Esophagus muscularis mucosa (tissue), 4 donors: ENCODE measurements around the gene DKKL1. TPM values are rescaled to one million over a fixed set of nuclear protein-coding genes. Genes with fewer than 3 reads are reported as not detected.
A peak's percentile ranks its signal among the peaks of the same experiment; 100 is the strongest.
"Not testable (repeated sequence)": the region's sequence is repeated elsewhere in the genome, so short reads cannot be mapped to it uniquely, and the experiment has no call there.

ENCODE experiments used
- DNase-seq: peaks from one replicate; pipeline ENCODE4 v3.0.0-alpha.2; 2017; ENCODE audit errors: extremely low spot score
- H3K27ac ChIP-seq, 4 donors: fragments of 200-600 bp; sonication (generic); replicated peaks in 1 of 4; 1 replicate in 3 of 4; 2 replicates in 1 of 4; pipeline ENCODE4 v1.5.1; 2016 to 2019; ENCODE audit warnings: mild to moderate bottlenecking in 1 of 4
- H3K27me3 ChIP-seq, 4 donors: fragments of 200-600 bp; sonication (generic); one replicate each; pipeline versions ENCODE4 v1.5.1 to v1.6.0; 2016 to 2019
- H3K36me3 ChIP-seq, 4 donors: fragments of 200-600 bp; sonication (generic); one replicate each; pipeline ENCODE4 v1.5.1; 2016 to 2019
- H3K4me1 ChIP-seq, 4 donors: fragments of 200-600 bp; sonication (generic); one replicate each; pipeline ENCODE4 v1.5.1; 2016 to 2019
- H3K4me3 ChIP-seq, 4 donors: fragments of 200-600 bp; sonication (generic); 1 replicate in 2 of 4; 2 replicates in 2 of 4; pipeline ENCODE4 v1.5.1; 2016 to 2019; ENCODE audit warnings: mild to moderate bottlenecking in 4 of 4, moderate library complexity in 1 of 4
- H3K9me3 ChIP-seq, 4 donors: fragments of 200-600 bp; sonication (generic); 1 replicate in 3 of 4; 2 replicates in 1 of 4; pipeline ENCODE4 v1.5.1; 2016 to 2019
- EP300 ChIP-seq: sonication (generic); formaldehyde crosslinking; IDR thresholded peaks from one replicate; pipeline ENCODE4 v1.6.1; 2017; ENCODE audit warnings: antibody characterized with exemption
- POLR2A ChIP-seq: fragments of 450-650 bp; IDR thresholded peaks from one replicate; pipeline ENCODE4 v1.6.1; 2017; ENCODE audit warnings: antibody characterized with exemption, moderate library complexity, mild to moderate bottlenecking, low read depth
- POLR2AphosphoS5 ChIP-seq, 2 donors: sonication (generic); formaldehyde crosslinking; IDR thresholded peaks; one replicate each; pipeline ENCODE4 v1.6.1; 2017; ENCODE audit warnings: antibody characterized with exemption in 2 of 2
- WGBS: methylation state at CpG from one replicate; pipeline ENCODE4 v1.1.5; 2018; 5-methylcytosine and 5-hydroxymethylcytosine counted together
- intact Hi-C: fragments of 100-400 bp; cut with DNase I; formaldehyde crosslinking; loops from one replicate; pipeline ENCODE4 v1.15.1; 2023
- total RNA-seq, 4 donors: library from RNA; depleted of rRNA; stranded (reverse); fragments of >200 nt; gene quantifications; one replicate each; pipeline versions ENCODE4 v1.1.0 to v1.2.1, GENCODE V29; 2016
- TF ChIP-seq, protein P1 (sequence below), 3 experiments: fragments of 200-600 bp in 2 of 3; fragments of 450-650 bp in 1 of 3; sonication (generic) in 2 of 3; IDR thresholded peaks; one replicate each; pipeline ENCODE4 v1.5.1; 2017 to 2019; ENCODE audit warnings: antibody characterized with exemption in 3 of 3, mild to moderate bottlenecking in 2 of 3, moderate library complexity in 1 of 3

The DKKL1 gene
- total RNA-seq, 4 donors from 2014 or later: 0.40 to 0.83 (median 0.83) TPM; not detected in 1

DNA sequence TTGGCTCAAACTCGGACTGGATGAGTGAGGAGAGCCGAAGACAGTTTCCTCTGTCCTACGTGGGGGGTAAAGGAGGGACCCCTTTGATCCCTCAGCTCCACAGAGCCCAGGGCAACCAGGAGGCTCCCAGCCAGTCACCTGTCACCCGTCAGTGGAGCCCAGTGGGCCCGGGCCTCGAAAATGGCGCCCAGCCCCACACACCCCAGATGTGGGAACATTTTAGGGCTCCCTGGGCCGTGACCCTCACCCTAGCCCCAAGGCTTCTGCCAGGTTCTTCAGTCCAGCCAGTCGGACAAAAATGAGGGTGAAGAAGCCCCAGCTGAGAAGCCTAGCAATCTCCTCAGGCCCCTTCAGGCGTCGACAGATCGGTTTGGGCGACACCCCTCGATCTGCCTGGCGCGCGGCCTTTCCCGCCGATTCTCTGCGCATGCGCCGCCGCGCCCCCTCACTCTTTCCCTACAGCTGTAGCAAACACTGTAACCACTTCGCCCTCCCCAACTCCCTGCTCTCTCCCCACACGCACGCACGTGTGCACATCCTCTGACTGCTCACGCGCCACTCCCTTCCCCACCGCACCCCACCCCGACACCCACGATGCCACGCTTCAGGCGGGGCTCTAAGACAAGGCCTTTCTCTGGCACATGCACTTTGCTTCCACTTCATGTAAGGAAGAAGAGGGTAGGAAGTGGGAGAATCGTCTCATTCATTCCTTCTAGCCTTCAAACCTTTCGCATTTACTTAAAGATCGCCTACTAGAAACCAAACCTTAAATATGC lies 38.7 kb upstream of the DKKL1 start, which contains the start of gene SLC6A16:
Gene SLC6A16, minus strand, starts transcription at position 391 of the 776 bp plus-strand sequence. CDS start 13,844 bp downstream, outside the sequence.
- WGBS: 93% methylated on average over 32 of the region's 38 CpGs
- Histone ChIP-seq H3K36me3 (peaks cover 0 to 9% (median 0%) of the 10 kb centered on the region in 4 donors), H3K4me3 (no peak within 1 kb of the TSS), H3K9me3 (peaks cover 0 to 5% (median 0%) of the 10 kb centered on the region in 4 donors), H3K27me3 (no peaks in the 10 kb centered on the region), H3K4me1 (no peaks in the 10 kb centered on the region), H3K27ac (no peak within 1 kb of the TSS)
- TF ChIP-seq POLR2AphosphoS5 (IDR thresholded peaks at IDR 0.05): no peak
- TF ChIP-seq EP300: no peak
- no peak for TF ChIP-seq POLR2A
- TF ChIP-seq, protein P1, sequence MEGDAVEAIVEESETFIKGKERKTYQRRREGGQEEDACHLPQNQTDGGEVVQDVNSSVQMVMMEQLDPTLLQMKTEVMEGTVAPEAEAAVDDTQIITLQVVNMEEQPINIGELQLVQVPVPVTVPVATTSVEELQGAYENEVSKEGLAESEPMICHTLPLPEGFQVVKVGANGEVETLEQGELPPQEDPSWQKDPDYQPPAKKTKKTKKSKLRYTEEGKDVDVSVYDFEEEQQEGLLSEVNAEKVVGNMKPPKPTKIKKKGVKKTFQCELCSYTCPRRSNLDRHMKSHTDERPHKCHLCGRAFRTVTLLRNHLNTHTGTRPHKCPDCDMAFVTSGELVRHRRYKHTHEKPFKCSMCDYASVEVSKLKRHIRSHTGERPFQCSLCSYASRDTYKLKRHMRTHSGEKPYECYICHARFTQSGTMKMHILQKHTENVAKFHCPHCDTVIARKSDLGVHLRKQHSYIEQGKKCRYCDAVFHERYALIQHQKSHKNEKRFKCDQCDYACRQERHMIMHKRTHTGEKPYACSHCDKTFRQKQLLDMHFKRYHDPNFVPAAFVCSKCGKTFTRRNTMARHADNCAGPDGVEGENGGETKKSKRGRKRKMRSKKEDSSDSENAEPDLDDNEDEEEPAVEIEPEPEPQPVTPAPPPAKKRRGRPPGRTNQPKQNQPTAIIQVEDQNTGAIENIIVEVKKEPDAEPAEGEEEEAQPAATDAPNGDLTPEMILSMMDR (IDR thresholded peaks at IDR 0.05): no peak
- DNase-seq: peak; percentile 34
- intact Hi-C loops: loop anchor here (10.0 kb wide), 2 partner anchors 60 to 100 kb away; no protein-coding TSS in a partner anchor

DNA sequence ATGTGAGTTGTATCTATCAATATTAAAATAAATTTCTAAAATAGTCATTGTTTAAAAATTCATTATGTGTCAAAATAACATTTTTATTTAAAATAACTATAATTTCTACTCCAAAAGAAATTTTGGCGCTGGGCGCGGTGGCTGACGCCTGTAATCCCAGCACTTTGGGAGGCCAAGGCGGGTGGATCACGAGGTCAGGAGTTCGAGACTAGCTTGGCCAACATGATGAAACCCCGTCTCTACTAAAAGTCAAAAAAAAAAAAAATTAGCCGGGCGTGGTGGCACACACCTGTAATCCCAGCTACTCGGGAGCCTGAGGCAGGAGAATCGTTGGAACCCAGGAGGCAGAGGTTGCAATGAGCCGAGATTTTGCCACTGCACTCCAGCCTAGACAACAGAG lies 37.9 kb upstream of the DKKL1 start:
- peak; percentile 47 for DNase-seq
- not testable (repeated sequence) for H3K4me1 ChIP-seq, H3K9me3 ChIP-seq, H3K4me3 ChIP-seq, H3K27ac ChIP-seq, H3K27me3 ChIP-seq
- peaks cover 0 to 16% (median 0%) of the 10 kb centered on the region in 4 donors for H3K36me3 ChIP-seq
- WGBS: 94% methylated on average over 13 of the region's 13 CpGs
- intact Hi-C loops: loop anchor here (10.0 kb wide), 2 partner anchors 61 to 101 kb away; no protein-coding TSS in a partner anchor

DNA sequence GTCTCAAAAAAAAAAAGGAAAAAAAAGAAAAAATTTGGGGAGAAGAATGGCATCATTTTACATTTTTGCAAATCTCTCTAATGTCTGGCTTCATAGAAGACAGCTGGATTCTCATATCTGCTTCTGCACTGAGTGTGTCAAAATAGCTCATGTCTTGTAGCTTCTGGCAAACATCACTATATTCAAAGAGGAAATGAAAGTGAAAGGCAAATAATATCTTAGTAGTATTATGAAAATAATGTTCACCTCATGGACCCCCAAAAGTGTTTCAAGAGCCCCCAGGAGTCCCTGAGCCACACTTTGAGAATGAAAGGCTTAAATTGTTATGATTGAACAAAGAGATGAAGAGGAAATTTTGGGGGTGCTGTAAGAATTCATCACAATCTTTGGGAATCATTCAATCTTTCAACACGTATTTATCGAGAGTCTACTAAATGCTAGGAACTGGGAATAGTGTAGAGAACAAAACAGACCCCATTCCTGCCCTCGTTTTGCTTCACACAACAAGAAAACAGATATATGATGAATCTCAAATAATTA lies 37.4 kb upstream of the DKKL1 start:
- H3K36me3 ChIP-seq: peaks cover 0 to 19% (median 0%) of the 10 kb centered on the region in 4 donors
- TF ChIP-seq POLR2AphosphoS5 (IDR thresholded peaks at IDR 0.05): no peak
- TF ChIP-seq POLR2A: no peak
- TF ChIP-seq, protein P1 (IDR thresholded peaks at IDR 0.05): no peak
- TF ChIP-seq EP300: no peak
- DNase-seq: peak; percentile 10
- intact Hi-C loops: loop anchor here (10.0 kb wide), 2 partner anchors 61 to 101 kb away; no protein-coding TSS in a partner anchor
- H3K9me3 ChIP-seq: no peaks in the 10 kb centered on the region
- no peak overlapping the region for H3K4me3 ChIP-seq
- 95% methylated on average over 3 of the region's 3 CpGs for WGBS
- no peaks in the 10 kb centered on the region for H3K27me3 ChIP-seq
- no peaks in the 10 kb centered on the region for H3K4me1 ChIP-seq
- H3K27ac ChIP-seq: no peak overlapping the region

DNA sequence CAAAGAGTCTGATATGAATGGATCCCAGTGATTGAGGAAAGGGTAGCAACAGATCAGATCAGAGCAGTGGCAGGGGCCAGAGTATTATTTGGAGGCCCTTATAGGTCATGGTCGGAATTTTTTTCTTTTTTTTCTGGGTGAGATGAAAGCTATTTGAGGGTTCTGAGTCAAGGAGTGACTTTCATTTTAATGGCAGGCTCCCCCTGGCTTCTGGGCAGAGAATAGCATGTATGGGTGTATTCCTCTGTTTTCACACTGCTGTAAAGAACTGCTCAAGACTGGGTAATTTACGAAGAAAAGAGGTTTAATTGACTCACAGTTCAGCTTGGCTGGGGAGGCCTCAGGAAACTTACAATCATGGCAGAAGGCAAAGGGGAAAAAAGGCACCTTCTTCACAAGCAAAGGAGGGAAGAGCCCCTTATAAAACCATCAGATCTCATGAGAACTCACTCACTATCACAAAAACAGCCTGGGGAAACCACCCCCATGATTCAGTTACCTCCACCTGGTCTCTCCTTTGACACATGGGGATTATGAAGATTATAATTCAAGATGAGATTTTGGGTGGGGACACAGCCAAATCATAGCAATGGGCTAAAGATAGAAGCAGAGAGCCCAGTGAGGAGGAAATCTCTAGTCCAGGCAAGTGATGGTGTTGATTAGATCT lies 35.7 kb upstream of the DKKL1 start:
- Histone ChIP-seq H3K9me3 (no peaks in the 10 kb centered on the region), H3K27me3 (no peaks in the 10 kb centered on the region), H3K4me1 (no peaks in the 10 kb centered on the region), H3K4me3 (no peak overlapping the region), H3K27ac (no peak overlapping the region), H3K36me3 (peaks cover 0 to 17% (median 0%) of the 10 kb centered on the region in 4 donors)
- TF ChIP-seq EP300: no peak
- TF ChIP-seq, protein P1 (IDR thresholded peaks at IDR 0.05): peak; percentile 56 to 73 (median 60)
- WGBS: 67% methylated on average over 2 of the region's 2 CpGs
- DNase-seq: peak; percentile 34
- intact Hi-C loops: loop anchor here (10.0 kb wide), 2 partner anchors 63 to 103 kb away; no protein-coding TSS in a partner anchor

DNA sequence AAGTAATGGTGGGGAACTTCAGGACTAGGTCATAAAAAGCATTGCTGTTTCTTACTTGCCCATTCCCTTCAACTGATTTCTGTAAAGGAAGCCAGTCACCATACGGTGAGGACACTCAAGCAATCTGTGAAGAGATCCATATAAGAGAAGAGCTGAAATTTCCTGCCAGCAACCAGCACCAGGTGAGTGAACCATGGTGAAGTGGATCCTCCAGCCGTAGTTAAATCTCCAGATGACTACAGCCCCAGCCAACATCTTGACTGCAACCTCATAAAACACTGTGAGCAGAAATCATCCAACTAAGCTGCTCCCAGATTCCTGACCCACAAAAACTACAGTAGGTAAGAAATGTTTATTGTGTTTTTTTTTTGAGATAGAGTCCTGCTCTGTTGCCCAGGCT lies 34.9 kb upstream of the DKKL1 start:
- intact Hi-C loops: loop anchor here (10.0 kb wide), 2 partner anchors 64 to 104 kb away; no protein-coding TSS in a partner anchor
- TF ChIP-seq POLR2AphosphoS5 (IDR thresholded peaks at IDR 0.05) (no peak), POLR2A (no peak), EP300 (no peak)
- TF ChIP-seq, protein P1 (IDR thresholded peaks at IDR 0.05): no peak
- peak; percentile 62 for DNase-seq
- H3K27ac ChIP-seq: no peak overlapping the region
- peaks cover 0 to 17% (median 0%) of the 10 kb centered on the region in 4 donors for H3K36me3 ChIP-seq
- no peaks in the 10 kb centered on the region for H3K27me3 ChIP-seq
- no peak overlapping the region for H3K4me3 ChIP-seq
- H3K4me1 ChIP-seq: peaks cover 0 to 4% (median 0%) of the 10 kb centered on the region in 4 donors
- no peaks in the 10 kb centered on the region for H3K9me3 ChIP-seq
- WGBS: 92% methylated on average over 2 of the region's 2 CpGs

DNA sequence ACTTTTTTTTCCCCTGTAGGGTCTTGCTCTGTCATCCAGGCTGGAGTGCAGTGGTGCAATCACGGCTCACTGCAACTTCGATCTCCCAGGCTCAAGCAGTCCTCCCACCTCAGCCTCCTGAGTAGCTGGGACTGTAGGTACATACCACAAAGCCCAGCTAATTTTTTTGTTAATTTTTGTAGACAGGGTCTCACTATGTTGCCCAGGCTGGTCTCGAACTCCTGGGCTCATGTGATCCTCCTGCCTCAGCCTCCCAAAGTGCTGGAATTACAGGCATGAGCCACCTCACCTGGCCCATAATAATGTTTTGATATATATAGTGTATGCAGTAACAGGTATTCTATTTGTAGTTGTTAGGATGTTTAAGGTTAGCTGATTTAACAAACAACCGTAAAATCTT lies 32.5 kb upstream of the DKKL1 start:
- H3K9me3 ChIP-seq, intact Hi-C loops: not testable (repeated sequence)
- 92% methylated on average over 4 of the region's 4 CpGs for WGBS

More for the DNA sequence above, 32.5 kb upstream of the DKKL1 start:
- H3K27ac ChIP-seq, H3K4me1 ChIP-seq, H3K4me3 ChIP-seq, H3K27me3 ChIP-seq: not testable (repeated sequence)
- H3K36me3 ChIP-seq: peaks cover 0 to 17% (median 2%) of the 10 kb centered on the region in 4 donors
- DNase-seq: peak; percentile 42
